Smooth muscle cell (in vitro differentiated cells): ENCODE measurements around the gene PLA2G6. TPM values are rescaled to one million over a fixed set of nuclear protein-coding genes. Genes with fewer than 3 reads are reported as not detected.

Experiments
- DNase-seq: peaks from one replicate; lab custom pipeline; 2025; ENCODE audit not compliant: unreplicated experiment; lab: John Stamatoyannopoulos, UW
- H2AFZ ChIP-seq: fragments of 200-600 bp; sonication (generic); 2 replicates; pipeline ENCODE4 v1.6.0; 2016; ENCODE audit warnings: antibody characterized with exemption, low read depth, mild to moderate bottlenecking
- H3F3A ChIP-seq: fragments of 200-600 bp; sonication (generic); 2 replicates; pipeline ENCODE4 v1.6.0; 2017; ENCODE audit warnings: antibody characterized with exemption, low read depth
- H3K27ac ChIP-seq: fragments of 200-600 bp; sonication (generic); 2 replicates; pipeline ENCODE4 v1.5.1; 2016; ENCODE audit warnings: low read depth, mild to moderate bottlenecking
- H3K27me3 ChIP-seq: fragments of 200-600 bp; sonication (generic); 2 replicates; pipeline ENCODE4 v1.6.1; 2016; ENCODE audit warnings: low read depth, mild to moderate bottlenecking
- H3K36me3 ChIP-seq: fragments of 200-600 bp; sonication (generic); 2 replicates; pipeline ENCODE4 v1.5.1; 2016; ENCODE audit warnings: low read depth
- H3K4me1 ChIP-seq: fragments of 200-600 bp; sonication (generic); 2 replicates; pipeline ENCODE4 v1.5.1; 2016; ENCODE audit warnings: low read depth
- H3K4me2 ChIP-seq: fragments of 200-600 bp; sonication (generic); 2 replicates; pipeline ENCODE4 v1.6.0; 2016; ENCODE audit warnings: mild to moderate bottlenecking
- H3K4me3 ChIP-seq: fragments of 200-600 bp; sonication (generic); 2 replicates; pipeline ENCODE4 v1.5.1; 2016; ENCODE audit warnings: mild to moderate bottlenecking
- H3K79me2 ChIP-seq: fragments of 200-600 bp; sonication (generic); 2 replicates; pipeline ENCODE4 v1.6.0; 2016; ENCODE audit warnings: low read depth, mild to moderate bottlenecking
- H3K9ac ChIP-seq: fragments of 200-600 bp; sonication (generic); 2 replicates; pipeline ENCODE4 v1.6.0; 2016; ENCODE audit warnings: low read depth
- H3K9me3 ChIP-seq: fragments of 200-600 bp; sonication (generic); replicated peaks from 2 replicates; pipeline ENCODE4 v1.5.1; 2016; ENCODE audit warnings: low read depth
- H4K20me1 ChIP-seq: fragments of 200-600 bp; sonication (generic); 2 replicates; pipeline ENCODE4 v1.6.0; 2016; ENCODE audit warnings: low read depth
- WGBS: methylation state at CpG from one replicate; pipeline ENCODE4 v1.1.7; 2016; ENCODE audit warnings: low lambda C conversion rate; 5-methylcytosine and 5-hydroxymethylcytosine counted together
- polyA plus RNA-seq: library from polyadenylated mRNA; unstranded; fragments of >200 nt; fragmentation: Nextera tagmentation; extraction: Ambion mirVana; gene quantifications from 2 replicates; pipeline ENCODE4 v1.2.1, GENCODE V29; 2016
- total RNA-seq: library from RNA; depleted of rRNA; stranded (reverse); fragments of >200 nt; gene quantifications from 2 replicates; pipeline ENCODE4 v1.2.3, GENCODE V29; 2014
- TF ChIP-seq, protein P1 (sequence below): fragments of 200-600 bp; sonication (generic); IDR thresholded peaks from 2 replicates; pipeline ENCODE4 v1.5.1; 2017; ENCODE audit warnings: borderline replicate concordance, mild to moderate bottlenecking, antibody characterized with exemption; ENCODE audit not compliant: insufficient read depth, poor library complexity, severe bottlenecking

PLA2G6 gene
- total and polyA plus RNA-seq, 2 experiments from 2014 or later: 6.1 to 8.9 TPM

DNA sequence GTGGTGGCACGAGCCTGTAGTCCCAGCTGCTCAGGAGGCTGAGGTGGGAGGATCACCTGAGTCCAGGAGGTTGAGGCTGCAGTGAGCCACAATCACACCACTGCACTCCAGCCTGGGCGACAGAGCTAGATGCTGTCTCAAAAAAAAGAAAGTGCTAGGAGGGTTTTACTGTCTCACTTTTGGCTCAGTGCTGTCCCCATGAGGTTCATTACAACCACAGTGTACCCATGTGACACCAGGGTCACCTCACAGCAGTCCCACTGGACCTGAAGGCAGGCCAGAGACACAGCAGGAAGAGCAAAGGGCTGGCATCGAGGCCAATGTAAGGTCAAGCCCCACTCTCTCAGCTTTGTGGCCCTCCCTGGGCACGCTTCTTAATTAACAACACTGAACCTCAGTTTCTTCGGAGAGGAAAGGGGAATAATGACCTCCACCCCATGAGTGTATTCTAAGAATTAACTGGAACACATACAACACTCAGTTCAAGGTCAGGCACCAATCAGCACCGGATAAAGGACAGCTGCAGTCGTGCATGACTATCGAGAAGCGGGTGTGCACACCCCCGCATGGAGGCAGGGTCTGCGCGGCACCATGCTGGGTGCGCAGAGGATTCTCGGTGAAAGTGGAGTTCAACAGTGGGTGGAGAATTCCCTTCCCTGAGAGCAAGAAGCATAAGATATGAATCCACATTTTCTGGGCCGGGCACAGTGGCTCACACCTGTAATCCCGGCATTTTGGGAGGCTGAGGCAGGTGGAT, 40.2 kb downstream of the PLA2G6 start:
- Histone ChIP-seq H2AFZ (no peak overlapping the region), H3K9me3 (no peaks in the 10 kb centered on the region), H4K20me1 (no peaks in the 10 kb centered on the region), H3K27ac (no peak overlapping the region), H3K9ac (no peak overlapping the region), H3K27me3 (no peaks in the 10 kb centered on the region), H3K4me3 (no peak overlapping the region), H3K4me2 (no peak overlapping the region), H3K79me2 (no peaks in the 10 kb centered on the region), H3F3A (no peaks in the 10 kb centered on the region), H3K4me1 (no peaks in the 10 kb centered on the region), H3K36me3 (no peaks in the 10 kb centered on the region)
- TF ChIP-seq, protein P1, sequence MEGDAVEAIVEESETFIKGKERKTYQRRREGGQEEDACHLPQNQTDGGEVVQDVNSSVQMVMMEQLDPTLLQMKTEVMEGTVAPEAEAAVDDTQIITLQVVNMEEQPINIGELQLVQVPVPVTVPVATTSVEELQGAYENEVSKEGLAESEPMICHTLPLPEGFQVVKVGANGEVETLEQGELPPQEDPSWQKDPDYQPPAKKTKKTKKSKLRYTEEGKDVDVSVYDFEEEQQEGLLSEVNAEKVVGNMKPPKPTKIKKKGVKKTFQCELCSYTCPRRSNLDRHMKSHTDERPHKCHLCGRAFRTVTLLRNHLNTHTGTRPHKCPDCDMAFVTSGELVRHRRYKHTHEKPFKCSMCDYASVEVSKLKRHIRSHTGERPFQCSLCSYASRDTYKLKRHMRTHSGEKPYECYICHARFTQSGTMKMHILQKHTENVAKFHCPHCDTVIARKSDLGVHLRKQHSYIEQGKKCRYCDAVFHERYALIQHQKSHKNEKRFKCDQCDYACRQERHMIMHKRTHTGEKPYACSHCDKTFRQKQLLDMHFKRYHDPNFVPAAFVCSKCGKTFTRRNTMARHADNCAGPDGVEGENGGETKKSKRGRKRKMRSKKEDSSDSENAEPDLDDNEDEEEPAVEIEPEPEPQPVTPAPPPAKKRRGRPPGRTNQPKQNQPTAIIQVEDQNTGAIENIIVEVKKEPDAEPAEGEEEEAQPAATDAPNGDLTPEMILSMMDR: no peak
- no peak for DNase-seq
- WGBS: 95% methylated on average over 16 of the region's 16 CpGs

DNA sequence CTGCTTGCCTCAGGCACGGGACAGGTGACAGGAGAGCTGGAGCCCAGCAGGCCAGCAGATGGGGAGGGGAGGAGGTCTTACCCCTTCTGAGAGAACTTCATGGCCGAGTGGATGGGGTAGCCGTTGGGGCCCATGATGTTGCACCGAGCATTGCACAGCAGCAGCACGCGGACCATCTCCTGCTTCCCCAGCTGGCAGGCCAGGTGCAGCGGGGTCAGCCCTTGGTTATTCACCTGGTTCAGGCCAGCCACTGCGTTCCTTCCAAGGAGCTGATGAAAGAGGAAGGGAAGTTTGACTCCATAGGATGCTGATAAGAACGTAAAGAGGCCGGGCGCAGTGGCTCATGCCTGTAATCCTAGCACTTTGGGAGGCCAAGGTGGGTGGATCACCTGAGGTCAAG, 41.7 kb downstream of the PLA2G6 start:
- no peaks in the 10 kb centered on the region for H3K79me2 ChIP-seq
- H3K27me3 ChIP-seq: no peaks in the 10 kb centered on the region
- H3K4me3 ChIP-seq: no peak overlapping the region
- TF ChIP-seq, protein P1: no peak
- H4K20me1 ChIP-seq: no peaks in the 10 kb centered on the region
- H3K4me2 ChIP-seq: no peak overlapping the region
- H2AFZ ChIP-seq: no peak overlapping the region
- H3K9me3 ChIP-seq: no peaks in the 10 kb centered on the region
- H3K4me1 ChIP-seq: no peaks in the 10 kb centered on the region
- no peak for DNase-seq
- no peak overlapping the region for H3K9ac ChIP-seq
- 94% methylated on average over 11 of the region's 11 CpGs for WGBS
- H3K36me3 ChIP-seq: no peaks in the 10 kb centered on the region
- H3F3A ChIP-seq: no peaks in the 10 kb centered on the region
- no peak overlapping the region for H3K27ac ChIP-seq

DNA sequence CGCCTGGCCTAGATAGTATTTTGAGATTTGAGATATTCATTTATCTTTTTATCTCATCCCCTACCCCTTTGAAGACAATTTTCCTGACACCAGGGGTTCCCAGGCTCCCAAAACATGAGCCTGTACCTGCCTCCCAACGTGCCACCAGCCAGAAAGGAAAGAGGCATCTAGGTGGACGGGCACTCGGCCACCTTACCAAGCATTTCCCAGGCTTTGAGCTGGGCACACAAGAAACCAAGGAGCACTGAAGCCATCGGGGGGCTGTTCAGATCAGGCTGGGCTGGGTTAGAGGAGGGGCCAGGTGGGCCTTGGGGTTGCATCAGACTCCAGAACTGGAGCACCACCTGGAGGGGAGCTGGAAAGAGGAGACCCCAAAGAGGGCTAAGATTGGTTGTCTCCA, 42.7 kb downstream of the PLA2G6 start:
- no peaks in the 10 kb centered on the region for H3K27me3 ChIP-seq
- H2AFZ ChIP-seq: no peak overlapping the region
- H3K4me2 ChIP-seq: no peak overlapping the region
- no peaks in the 10 kb centered on the region for H3K9me3 ChIP-seq
- no peaks in the 10 kb centered on the region for H3F3A ChIP-seq
- no peaks in the 10 kb centered on the region for H3K36me3 ChIP-seq
- TF ChIP-seq, protein P1: no peak
- no peak for DNase-seq
- H3K4me1 ChIP-seq: no peaks in the 10 kb centered on the region
- no peak overlapping the region for H3K4me3 ChIP-seq
- no peaks in the 10 kb centered on the region for H3K79me2 ChIP-seq
- no peaks in the 10 kb centered on the region for H4K20me1 ChIP-seq
- no peak overlapping the region for H3K27ac ChIP-seq
- no peak overlapping the region for H3K9ac ChIP-seq
- 94% methylated on average over 5 of the region's 5 CpGs for WGBS
